KMS-11 (cell line): ENCODE measurements around the gene DUSP1.

Experiments
- H2AFZ ChIP-seq: fragments of 200-600 bp; sonication (generic); 2 replicates; pipeline ENCODE4 v1.6.1; 2016; ENCODE audit warnings: antibody characterized with exemption, mixed run types, low read depth
- H3K27ac ChIP-seq: fragments of 200-600 bp; sonication (generic); 2 replicates; pipeline ENCODE4 v1.6.1; 2016; ENCODE audit warnings: mild to moderate bottlenecking, mixed run types
- H3K27me3 ChIP-seq: fragments of 200-600 bp; sonication (generic); 2 replicates; pipeline ENCODE4 v1.6.1; 2017; ENCODE audit warnings: mild to moderate bottlenecking, low read depth, mixed run types, moderate library complexity; ENCODE audit not compliant: insufficient read depth
- H3K36me3 ChIP-seq: fragments of 200-600 bp; sonication (generic); 2 replicates; pipeline ENCODE4 v1.6.1; 2017; ENCODE audit warnings: mild to moderate bottlenecking, mixed run types; ENCODE audit not compliant: insufficient read depth
- H3K4me1 ChIP-seq: fragments of 200-600 bp; sonication (generic); 2 replicates; pipeline ENCODE4 v1.6.1; 2016; ENCODE audit warnings: mild to moderate bottlenecking, low read depth, mixed run types; ENCODE audit not compliant: poor library complexity, severe bottlenecking
- H3K4me2 ChIP-seq: fragments of 200-600 bp; sonication (generic); 2 replicates; pipeline ENCODE4 v1.7.0; 2016; ENCODE audit warnings: mild to moderate bottlenecking, mixed run types
- H3K4me3 ChIP-seq: fragments of 200-600 bp; sonication (generic); IDR thresholded peaks from 2 replicates; pipeline ENCODE4 v1.6.1; 2017; ENCODE audit warnings: low read depth, low read length, mixed read lengths; ENCODE audit not compliant: insufficient read depth
- H3K79me2 ChIP-seq: fragments of 200-600 bp; sonication (generic); 2 replicates; pipeline ENCODE4 v1.6.1; 2016; ENCODE audit warnings: low read depth, mixed run types; ENCODE audit not compliant: insufficient read depth
- H3K9ac ChIP-seq: fragments of 200-600 bp; sonication (generic); 2 replicates; pipeline ENCODE4 v1.6.1; 2016; ENCODE audit warnings: mild to moderate bottlenecking, mixed run types
- H4K20me1 ChIP-seq: fragments of 200-600 bp; sonication (generic); 2 replicates; pipeline ENCODE4 v1.6.1; 2016; ENCODE audit warnings: mild to moderate bottlenecking, mixed run types; ENCODE audit not compliant: insufficient read depth
- CTCF ChIP-seq: fragments of 200-600 bp; sonication (generic); conservative IDR thresholded peaks from 2 replicates; pipeline ENCODE4 v1.6.1; 2017; ENCODE audit warnings: low read depth, mild to moderate bottlenecking, antibody characterized with exemption, low read length, moderate library complexity, mixed read lengths

DUSP1 gene

GRCh38 chr5:172749881-172750633 lies 20.9 kb downstream of the DUSP1 start:
- no peak overlapping the region for H2AFZ ChIP-seq
- no peak overlapping the region for H3K9ac ChIP-seq
- H3K79me2 ChIP-seq = no peaks in the 10 kb centered on the region
- H3K27ac ChIP-seq = no peak overlapping the region
- no peak overlapping the region for H3K4me2 ChIP-seq
- no peaks in the 10 kb centered on the region for H3K4me1 ChIP-seq
- no peaks in the 10 kb centered on the region for H3K36me3 ChIP-seq
- TF ChIP-seq CTCF = no peak
- H3K27me3 ChIP-seq = no peaks in the 10 kb centered on the region
- no peak overlapping the region for H3K4me3 ChIP-seq
- no peaks in the 10 kb centered on the region for H4K20me1 ChIP-seq

GRCh38 chr5:172749076-172749475 lies 21.9 kb downstream of the DUSP1 start:
- Histone ChIP-seq H3K36me3 (no peaks in the 10 kb centered on the region), H2AFZ (no peak overlapping the region), H3K4me3 (no peak overlapping the region), H4K20me1 (no peaks in the 10 kb centered on the region), H3K27me3 (no peaks in the 10 kb centered on the region), H3K79me2 (no peaks in the 10 kb centered on the region), H3K27ac (no peak overlapping the region), H3K9ac (no peak overlapping the region), H3K4me2 (no peak overlapping the region), H3K4me1 (no peaks in the 10 kb centered on the region)
- TF ChIP-seq CTCF = no peak

GRCh38 chr5:172748341-172748843 lies 22.6 kb downstream of the DUSP1 start:
- Histone ChIP-seq H3K79me2 (no peaks in the 10 kb centered on the region), H3K36me3 (no peaks in the 10 kb centered on the region), H2AFZ (no peak overlapping the region), H3K4me2 (no peak overlapping the region), H3K9ac (no peak overlapping the region), H3K4me1 (no peaks in the 10 kb centered on the region), H4K20me1 (no peaks in the 10 kb centered on the region), H3K4me3 (no peak overlapping the region), H3K27ac (no peak overlapping the region), H3K27me3 (no peaks in the 10 kb centered on the region)
- TF ChIP-seq CTCF = no peak

- no peak for TF ChIP-seq CTCF
- H3K27ac ChIP-seq = no peak overlapping the region
These were observed 23.5 kb downstream of the DUSP1 start for GRCh38 chr5:172747471-172747870.

More at GRCh38 chr5:172747471-172747870, 23.5 kb downstream of the DUSP1 start:
- H3K36me3 ChIP-seq = no peaks in the 10 kb centered on the region
- no peak overlapping the region for H3K4me3 ChIP-seq
- no peaks in the 10 kb centered on the region for H3K4me1 ChIP-seq
- H3K9ac ChIP-seq = no peak overlapping the region
- H2AFZ ChIP-seq = no peak overlapping the region
- H3K27me3 ChIP-seq = no peaks in the 10 kb centered on the region
- no peak overlapping the region for H3K4me2 ChIP-seq
- H3K79me2 ChIP-seq = no peaks in the 10 kb centered on the region
- H4K20me1 ChIP-seq = no peaks in the 10 kb centered on the region
